ENCODE measurements around the gene CRYGB. TPM values are rescaled to one million over a fixed set of nuclear protein-coding genes. Genes with fewer than 3 reads are reported as not detected.

CRYGB gene
- total and polyA plus RNA-seq, 2 donors (not counting 3 experiments of a cell fraction or from before 2014, with no cell fraction given), result not detected

GRCh38 chr2:208101716-208102631 is 44.0 kb downstream of the CRYGB start:
- intact Hi-C loops (cut with micrococcal nuclease), result loop anchor here (1.0 kb wide), 1 partner anchor 153 kb away; the partner anchor contains the start of gene IDH1
- DNase-seq (ENCODE audit: low read depth, low spot score) (peak; percentile 22), FAIRE-seq (peak; percentile 8)
- H3K9me3 ChIP-seq (replicated peaks; ENCODE audit: control insufficient read depth, insufficient read depth, low read length), result no peaks in the 10 kb centered on the region
- peaks cover 0 to 3% of the 10 kb centered on the region in 2 experiments for H3K27me3 ChIP-seq (ENCODE audit: control insufficient read depth in 2 of 2, insufficient read depth in 2 of 2, low read length in 2 of 2)
- ChIA-PET POLR2A (no interaction called here), CTCF (interaction anchor here (0.9 to 1.3 kb wide), 8 partner anchors 20 to 1229 kb away, joined by 3 to 5 read pairs (median 4); no protein-coding TSS in a partner anchor)
- no peak overlapping the region for H3K27ac ChIP-seq (ENCODE audit: insufficient read depth, low read depth, low read length)
- H3K36me3 ChIP-seq (ENCODE audit: control insufficient read depth in 2 of 2, extremely low read depth in 1 of 2, insufficient read depth in 2 of 2, low read length in 2 of 2), result no peaks in the 10 kb centered on the region
- no peak overlapping the region for H3K4me3 ChIP-seq (replicated peaks in 1 of 3; ENCODE audit: insufficient read depth in 1 of 3, low read depth in 1 of 3, low read length in 3 of 3)
- H3K4me2 ChIP-seq (ENCODE audit: insufficient read depth, low read length), result no peak overlapping the region
- no peak overlapping the region for H2AFZ ChIP-seq (ENCODE audit: low read depth, low read length)
- peaks cover 2% of the 10 kb centered on the region for H3K9me1 ChIP-seq (replicated peaks; ENCODE audit: control insufficient read depth, extremely low read depth, insufficient read depth, low read length)
- dilution Hi-C loops (cut with MboI; ENCODE audit: extremely low pct_ligation_motif_present, low sequenced_read_pairs), result no loop called here
- no peaks in the 10 kb centered on the region for H3K79me2 ChIP-seq (ENCODE audit: control insufficient read depth, insufficient read depth, low read length)
- no peaks in the 10 kb centered on the region for H3K4me1 ChIP-seq (ENCODE audit: control insufficient read depth, extremely low read depth, insufficient read depth, low read length)
- TF ChIP-seq GATA2 (IDR thresholded peaks at IDR 0.05; ENCODE audit: insufficient read depth, insufficient read length, low read depth, low read length) (no peak), EZH2 (IDR thresholded peaks at IDR 0.05; ENCODE audit: borderline replicate concordance, low read depth, low read length, severe bottlenecking) (no peak), MYC (IDR thresholded peaks at IDR 0.05; ENCODE audit: low read depth, low read length) (no peak), POLR2AphosphoS5 (IDR thresholded peaks at IDR 0.05; ENCODE audit: insufficient read depth, low read depth, low read length) (no peak), CTCF (IDR thresholded peaks at IDR 0.05; ENCODE audit: extremely low read depth in 1 of 2, insufficient read depth in 1 of 2, low read depth in 1 of 2, low read length in 2 of 2) (no peak), POLR2A (IDR thresholded peaks at IDR 0.05; ENCODE audit: low read depth, low read length) (no peak), JUN (IDR thresholded peaks at IDR 0.05; ENCODE audit: borderline replicate concordance, insufficient read depth, insufficient read length, low read depth) (no peak), MAX (IDR thresholded peaks at IDR 0.05; ENCODE audit: insufficient read depth, insufficient read length) (no peak), FOS (IDR thresholded peaks at IDR 0.05; ENCODE audit: borderline replicate concordance, insufficient read depth, low read length) (no peak)
- no peaks in the 10 kb centered on the region for H4K20me1 ChIP-seq (replicated peaks; ENCODE audit: control insufficient read depth, extremely low read depth, insufficient read depth, low read length)
- no peak overlapping the region for H3K9ac ChIP-seq (replicated peaks; ENCODE audit: extremely low read depth, insufficient read depth, low read length)
- BruUV-seq (replicated peaks), result no TSS peak

Data from endothelial cell of umbilical vein (primary cell).